DOHH2 (cell line): ENCODE data around the gene GYPB.

ENCODE experiments used
- EZH2phosphoT487 ChIP-seq: fragments of 200-600 bp; sonication (generic); IDR thresholded peaks from 2 replicates; pipeline ENCODE4 v1.6.1; 2017; ENCODE audit warnings: borderline replicate concordance, mild to moderate bottlenecking, antibody characterized with exemption, low read length, moderate library complexity, mixed read lengths
- TF ChIP-seq, protein P1 (sequence below): fragments of 200-600 bp; sonication (generic); IDR thresholded peaks from one replicate; pipeline ENCODE4 v1.5.1; 2014; ENCODE audit warnings: antibody characterized with exemption, mild to moderate bottlenecking, low read depth, low read length; ENCODE audit not compliant: poor library complexity, severe bottlenecking

DNA sequence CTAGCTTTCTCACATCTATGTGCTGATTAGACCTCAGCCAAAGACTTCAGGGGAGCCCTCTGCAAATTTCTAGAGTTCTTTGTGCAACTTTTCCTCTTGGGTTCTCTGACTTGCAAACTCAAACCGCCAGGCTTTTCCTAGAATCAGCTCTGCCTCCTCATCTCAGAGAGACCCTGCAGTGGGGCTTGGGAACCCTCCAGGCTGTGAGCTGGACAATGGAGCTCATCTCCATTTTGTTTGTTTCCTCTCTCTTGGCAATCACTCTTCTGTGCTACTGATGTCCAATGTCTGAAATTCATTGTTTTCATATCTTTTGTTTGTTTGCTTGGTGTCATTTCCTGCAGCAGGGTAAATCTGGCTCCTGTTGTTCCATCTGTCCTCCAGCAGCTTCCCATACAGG, 33.0 kb downstream of the GYPB start:
- TF ChIP-seq, protein P1, sequence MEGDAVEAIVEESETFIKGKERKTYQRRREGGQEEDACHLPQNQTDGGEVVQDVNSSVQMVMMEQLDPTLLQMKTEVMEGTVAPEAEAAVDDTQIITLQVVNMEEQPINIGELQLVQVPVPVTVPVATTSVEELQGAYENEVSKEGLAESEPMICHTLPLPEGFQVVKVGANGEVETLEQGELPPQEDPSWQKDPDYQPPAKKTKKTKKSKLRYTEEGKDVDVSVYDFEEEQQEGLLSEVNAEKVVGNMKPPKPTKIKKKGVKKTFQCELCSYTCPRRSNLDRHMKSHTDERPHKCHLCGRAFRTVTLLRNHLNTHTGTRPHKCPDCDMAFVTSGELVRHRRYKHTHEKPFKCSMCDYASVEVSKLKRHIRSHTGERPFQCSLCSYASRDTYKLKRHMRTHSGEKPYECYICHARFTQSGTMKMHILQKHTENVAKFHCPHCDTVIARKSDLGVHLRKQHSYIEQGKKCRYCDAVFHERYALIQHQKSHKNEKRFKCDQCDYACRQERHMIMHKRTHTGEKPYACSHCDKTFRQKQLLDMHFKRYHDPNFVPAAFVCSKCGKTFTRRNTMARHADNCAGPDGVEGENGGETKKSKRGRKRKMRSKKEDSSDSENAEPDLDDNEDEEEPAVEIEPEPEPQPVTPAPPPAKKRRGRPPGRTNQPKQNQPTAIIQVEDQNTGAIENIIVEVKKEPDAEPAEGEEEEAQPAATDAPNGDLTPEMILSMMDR: no peak
- no peak for TF ChIP-seq EZH2phosphoT487
